GM12878 (cell line): ENCODE measurements around the gene FAM24B.

Experiments used
- DPF2 ChIP-seq: fragments of 450-650 bp; IDR thresholded peaks from 2 replicates; pipeline ENCODE4 v1.6.1; 2017; ENCODE audit warnings: mild to moderate bottlenecking
- FOS ChIP-seq: IDR thresholded peaks from 3 replicates; pipeline ENCODE4 v1.6.1; 2011; ENCODE audit warnings: borderline replicate concordance; ENCODE audit not compliant: insufficient read length; ENCODE audit errors: extremely low read depth
- JUND ChIP-seq: IDR thresholded peaks from 2 replicates; pipeline ENCODE4 v1.6.1; 2012; ENCODE audit warnings: low read depth, mild to moderate bottlenecking, low read length, improper control_type of control experiment, moderate library complexity
- MXI1 ChIP-seq: fragments of 150-350 bp; IDR thresholded peaks from 2 replicates; pipeline ENCODE4 v1.6.1; 2011; ENCODE audit warnings: low read depth, mild to moderate bottlenecking, inconsistent platforms, low read length, improper control_type of control experiment
- NRF1 ChIP-seq: conservative IDR thresholded peaks from 2 replicates; pipeline ENCODE4 v1.6.1; 2011; ENCODE audit warnings: mild to moderate bottlenecking, low read depth, low read length, improper control_type of control experiment
- POLR2A ChIP-seq: IDR thresholded peaks from 2 replicates; pipeline ENCODE4 v1.6.1; 2011; ENCODE audit warnings: low read depth, mild to moderate bottlenecking, low read length
- RAD21 ChIP-seq: IDR thresholded peaks from 2 replicates; pipeline ENCODE4 v1.6.1; 2011; ENCODE audit warnings: mild to moderate bottlenecking, low read depth, low read length, moderate library complexity; ENCODE audit not compliant: insufficient read depth
- REST ChIP-seq: IDR thresholded peaks from 2 replicates; pipeline ENCODE4 v1.6.1; 2012; ENCODE audit warnings: mild to moderate bottlenecking, low read depth, low read length
- RFX5 ChIP-seq: IDR thresholded peaks from 2 replicates; pipeline ENCODE4 v1.6.1; 2011; ENCODE audit warnings: low read depth, low read length, improper control_type of control experiment
- ZNF24 ChIP-seq: fragments of 450-650 bp; IDR thresholded peaks from 2 replicates; pipeline ENCODE4 v1.6.1; 2017; ENCODE audit warnings: antibody characterized with exemption, mild to moderate bottlenecking
- TF ChIP-seq, protein P1 (sequence below), 3 experiments: IDR thresholded peaks in 2 of 3; conservative IDR thresholded peaks in 1 of 3; 2 replicates each; pipeline ENCODE4 v1.5.1; 2011; ENCODE audit warnings: low read depth in 3 of 3, low read length in 3 of 3, mild to moderate bottlenecking in 3 of 3, control low read depth in 2 of 3, moderate library complexity in 2 of 3, inconsistent platforms in 1 of 3, mixed read lengths in 1 of 3; ENCODE audit not compliant: control insufficient read depth in 2 of 3, insufficient read depth in 1 of 3; ENCODE audit errors: extremely low read depth in 1 of 3

- TF ChIP-seq POLR2A (no peak), DPF2 (no peak), ZNF24 (no peak), JUND (no peak), MXI1 (no peak), REST (no peak), FOS (no peak), NRF1 (no peak), RFX5 (no peak), RAD21 (no peak)
- TF ChIP-seq, protein P1, sequence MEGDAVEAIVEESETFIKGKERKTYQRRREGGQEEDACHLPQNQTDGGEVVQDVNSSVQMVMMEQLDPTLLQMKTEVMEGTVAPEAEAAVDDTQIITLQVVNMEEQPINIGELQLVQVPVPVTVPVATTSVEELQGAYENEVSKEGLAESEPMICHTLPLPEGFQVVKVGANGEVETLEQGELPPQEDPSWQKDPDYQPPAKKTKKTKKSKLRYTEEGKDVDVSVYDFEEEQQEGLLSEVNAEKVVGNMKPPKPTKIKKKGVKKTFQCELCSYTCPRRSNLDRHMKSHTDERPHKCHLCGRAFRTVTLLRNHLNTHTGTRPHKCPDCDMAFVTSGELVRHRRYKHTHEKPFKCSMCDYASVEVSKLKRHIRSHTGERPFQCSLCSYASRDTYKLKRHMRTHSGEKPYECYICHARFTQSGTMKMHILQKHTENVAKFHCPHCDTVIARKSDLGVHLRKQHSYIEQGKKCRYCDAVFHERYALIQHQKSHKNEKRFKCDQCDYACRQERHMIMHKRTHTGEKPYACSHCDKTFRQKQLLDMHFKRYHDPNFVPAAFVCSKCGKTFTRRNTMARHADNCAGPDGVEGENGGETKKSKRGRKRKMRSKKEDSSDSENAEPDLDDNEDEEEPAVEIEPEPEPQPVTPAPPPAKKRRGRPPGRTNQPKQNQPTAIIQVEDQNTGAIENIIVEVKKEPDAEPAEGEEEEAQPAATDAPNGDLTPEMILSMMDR (IDR thresholded peaks at IDR 0.05 in 2 of 3, conservative IDR thresholded peaks at IDR 0.05 in 1 of 3; ENCODE audit: control insufficient read depth in 2 of 3, extremely low read depth in 1 of 3, insufficient read depth in 1 of 3, low read depth in 3 of 3, low read length in 3 of 3), result no peak
Observed at GRCh38 chr10:122830273-122830964, 49.0 kb downstream of the FAM24B start.
